ENCODE results near the gene AK5. TPM values are rescaled to one million over a fixed set of nuclear protein-coding genes. Genes with fewer than 3 reads are reported as not detected.
"Not testable (repeated sequence)": the region's sequence is repeated elsewhere in the genome, so short reads cannot be mapped to it uniquely, and the experiment has no call there.

Gene AK5
- polyA plus RNA-seq, 3 donors, result 3.2 to 6.2 (median 4.4) TPM

- no peak for DNase-seq (ENCODE audit: low read depth in 3 of 3, low spot score in 2 of 3)
These were observed 202.5 kb downstream of the AK5 start for GRCh38 chr1:77484334-77484733.

GRCh38 chr1:77484926-77485325, 203.1 kb downstream of the AK5 start:
- no peak for DNase-seq (ENCODE audit: low read depth in 3 of 3, low spot score in 2 of 3)

GRCh38 chr1:77487631-77488030, 205.8 kb downstream of the AK5 start:
- no peak for DNase-seq (ENCODE audit: low read depth in 3 of 3, low spot score in 2 of 3)

- peak in 1 of 3 donors; percentile 13 for DNase-seq (ENCODE audit: low read depth in 3 of 3, low spot score in 2 of 3)
These were observed 208.1 kb downstream of the AK5 start for GRCh38 chr1:77489910-77490309.

- no peak for DNase-seq (ENCODE audit: low read depth in 3 of 3, low spot score in 2 of 3)
These were observed 212.2 kb downstream of the AK5 start for GRCh38 chr1:77494026-77494425.

- no peak for DNase-seq (ENCODE audit: low read depth in 3 of 3, low spot score in 2 of 3)
These were observed 217.1 kb downstream of the AK5 start for GRCh38 chr1:77498918-77499317.

- no peak for DNase-seq (ENCODE audit: low read depth in 3 of 3, low spot score in 2 of 3)
These were observed 217.6 kb downstream of the AK5 start for GRCh38 chr1:77499466-77499865.

GRCh38 chr1:77504986-77505385, 223.2 kb downstream of the AK5 start:
- no peak for DNase-seq (ENCODE audit: low read depth in 3 of 3, low spot score in 2 of 3)

- no peak for DNase-seq (ENCODE audit: low read depth in 3 of 3, low spot score in 2 of 3)
These were observed 225.0 kb downstream of the AK5 start for GRCh38 chr1:77506771-77507170.

- no peak for DNase-seq (ENCODE audit: low read depth in 3 of 3, low spot score in 2 of 3)
These were observed 227.3 kb downstream of the AK5 start for GRCh38 chr1:77509051-77509492.

- no peak for DNase-seq (ENCODE audit: low read depth in 3 of 3, low spot score in 2 of 3)
These were observed 228.1 kb downstream of the AK5 start for GRCh38 chr1:77509898-77510297.

GRCh38 chr1:77511440-77511840, 229.6 kb downstream of the AK5 start:
- no peak for DNase-seq (ENCODE audit: low read depth in 3 of 3, low spot score in 2 of 3)

- DNase-seq (ENCODE audit: low read depth in 3 of 3, low spot score in 2 of 3), result not testable (repeated sequence)
These were observed 230.8 kb downstream of the AK5 start for GRCh38 chr1:77512650-77513049.

- DNase-seq (ENCODE audit: low read depth in 3 of 3, low spot score in 2 of 3), result peak in 1 of 3 donors; percentile 29
These were observed 232.3 kb downstream of the AK5 start for GRCh38 chr1:77513839-77514763.

GRCh38 chr1:77514921-77515776, 233.3 kb downstream of the AK5 start:
- DNase-seq (ENCODE audit: low read depth in 3 of 3, low spot score in 2 of 3), result no peak

GRCh38 chr1:77516106-77516505, 234.3 kb downstream of the AK5 start:
- no peak for DNase-seq (ENCODE audit: low read depth in 3 of 3, low spot score in 2 of 3)

GRCh38 chr1:77524038-77524437, 242.2 kb downstream of the AK5 start:
- no peak for DNase-seq (ENCODE audit: low read depth in 3 of 3, low spot score in 2 of 3)

- DNase-seq (ENCODE audit: low read depth in 3 of 3, low spot score in 2 of 3), result not testable (repeated sequence)
These were observed 249.3 kb downstream of the AK5 start for GRCh38 chr1:77531149-77531548.

GRCh38 chr1:77531596-77532280, 249.9 kb downstream of the AK5 start:
- not testable (repeated sequence) for DNase-seq (ENCODE audit: low read depth in 3 of 3, low spot score in 2 of 3)

- DNase-seq (ENCODE audit: low read depth in 3 of 3, low spot score in 2 of 3), result no peak
These were observed 250.8 kb downstream of the AK5 start for GRCh38 chr1:77532641-77533040.
